ENCODE measurements around the gene GTF2F1.

- TF ChIP-seq POLR2AphosphoS5 (IDR thresholded peaks at IDR 0.05; ENCODE audit: low read depth, low read length) (no peak), POLR2A (IDR thresholded peaks at IDR 0.05; ENCODE audit: low read depth, low read length) (no peak), TAF1 (IDR thresholded peaks at IDR 0.05; ENCODE audit: low read depth, low read length) (no peak), POU2F2 (IDR thresholded peaks at IDR 0.05; ENCODE audit: low read depth, low read length) (no peak)
Measured at GRCh38 chr19:6340493-6341201, 52.3 kb downstream of the GTF2F1 start.

All from GM12891 (cell line).